OCI-LY1 (cell line): ENCODE results near the gene HCRTR1.

Experiments
- H2AFZ ChIP-seq: fragments of 200-600 bp; sonication (generic), shearing (Covaris generic); 2 replicates; pipeline ENCODE4 v1.6.0; 2014; ENCODE audit warnings: antibody characterized with exemption, mild to moderate bottlenecking, low read length
- H3F3A ChIP-seq: fragments of 200-600 bp; sonication (generic), shearing (Covaris generic); 2 replicates; pipeline ENCODE4 v1.6.0; 2014; ENCODE audit warnings: mild to moderate bottlenecking, antibody characterized with exemption, low read length, moderate library complexity; ENCODE audit not compliant: insufficient read depth
- H3K27ac ChIP-seq: fragments of 200-600 bp; sonication (generic); 2 replicates; pipeline ENCODE4 v1.5.1; 2014; ENCODE audit warnings: low read length, mixed run types, mild to moderate bottlenecking, low read depth; ENCODE audit not compliant: poor library complexity, severe bottlenecking
- H3K27me3 ChIP-seq: fragments of 200-600 bp; sonication (generic); 2 replicates; pipeline ENCODE4 v1.6.0; 2014; ENCODE audit warnings: antibody characterized with exemption, mild to moderate bottlenecking, low read length, moderate library complexity; ENCODE audit not compliant: insufficient read depth
- H3K36me3 ChIP-seq: fragments of 200-600 bp; sonication (generic); 2 replicates; pipeline ENCODE4 v1.6.1; 2014; ENCODE audit warnings: mild to moderate bottlenecking, antibody characterized with exemption, low read length, moderate library complexity, mixed read lengths; ENCODE audit not compliant: insufficient read depth
- H3K4me1 ChIP-seq: fragments of 200-600 bp; sonication (generic); 2 replicates; pipeline ENCODE4 v1.5.1; 2014; ENCODE audit warnings: mild to moderate bottlenecking, low read length, moderate library complexity; ENCODE audit not compliant: insufficient read depth, severe bottlenecking
- H3K4me2 ChIP-seq: fragments of 200-600 bp; sonication (generic), shearing (Covaris generic); 2 replicates; pipeline ENCODE4 v1.6.1; 2014; ENCODE audit warnings: low read length
- H3K4me3 ChIP-seq: fragments of 200-600 bp; sonication (generic); 2 replicates; pipeline ENCODE4 v1.5.1; 2014; ENCODE audit warnings: low read length, low read depth, mild to moderate bottlenecking, mixed read lengths; ENCODE audit not compliant: poor library complexity, severe bottlenecking
- H3K79me2 ChIP-seq: fragments of 200-600 bp; shearing (Covaris generic); 2 replicates; pipeline ENCODE4 v1.6.1; 2016; ENCODE audit warnings: mixed run types, low read length, mixed read lengths; ENCODE audit not compliant: insufficient read depth
- H3K9ac ChIP-seq: fragments of 200-600 bp; sonication (generic), shearing (Covaris generic); 2 replicates; pipeline ENCODE4 v1.6.1; 2014; ENCODE audit warnings: mild to moderate bottlenecking, low read length, mixed read lengths
- H3K9me2 ChIP-seq: fragments of 200-600 bp; sonication (generic), shearing (Covaris generic); 2 replicates; pipeline ENCODE4 v1.6.1; 2014; ENCODE audit warnings: low read depth, mild to moderate bottlenecking, low read length, mixed read lengths
- H3K9me3 ChIP-seq: fragments of 200-600 bp; shearing (Covaris generic); 2 replicates; pipeline ENCODE4 v1.6.1; 2014; ENCODE audit warnings: low read length, mixed read lengths
- H4K20me1 ChIP-seq: fragments of 200-600 bp; sonication (generic), shearing (Covaris generic); 2 replicates; pipeline ENCODE4 v1.6.0; 2016; ENCODE audit warnings: mild to moderate bottlenecking, low read length; ENCODE audit not compliant: insufficient read depth
- EZH2 ChIP-seq: fragments of 200-600 bp; sonication (generic), shearing (Covaris generic); IDR thresholded peaks from 2 replicates; pipeline ENCODE4 v1.8.0; 2017; ENCODE audit warnings: borderline replicate concordance, mixed run types, mild to moderate bottlenecking, antibody characterized with exemption, low read length, moderate library complexity, mixed read lengths
- TF ChIP-seq, protein P1 (sequence below): fragments of 200-600 bp; sonication (generic), shearing (Covaris generic); IDR thresholded peaks from 2 replicates; pipeline ENCODE4 v1.5.1; 2017; ENCODE audit warnings: mild to moderate bottlenecking, antibody characterized with exemption, low read length, moderate library complexity, mixed read lengths

HCRTR1 gene

DNA sequence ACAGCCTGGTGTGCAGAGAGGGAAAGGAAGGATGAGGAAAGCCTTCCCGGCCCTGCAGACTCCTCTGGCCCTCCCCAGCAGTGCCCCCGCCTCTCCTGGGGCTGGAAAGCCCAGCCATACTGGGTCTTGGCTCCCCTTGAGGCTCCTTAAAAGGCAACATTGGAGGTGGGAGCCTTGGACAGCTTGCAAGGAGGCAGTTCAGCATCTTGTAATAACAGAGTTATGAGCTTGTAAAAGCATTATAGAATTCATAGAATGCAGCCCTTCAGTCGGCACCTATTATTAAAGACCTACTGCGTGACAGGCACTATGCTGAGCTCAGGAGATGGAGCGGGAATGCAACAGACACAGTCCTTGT lies 37.0 kb upstream of the HCRTR1 start:
- H3K9me2 ChIP-seq = no peaks in the 10 kb centered on the region
- H3K79me2 ChIP-seq = no peaks in the 10 kb centered on the region
- H4K20me1 ChIP-seq = no peaks in the 10 kb centered on the region
- no peak overlapping the region for H3K27ac ChIP-seq
- H3K27me3 ChIP-seq = no peaks in the 10 kb centered on the region
- no peak overlapping the region for H3K4me2 ChIP-seq
- no peak overlapping the region for H3K9ac ChIP-seq
- no peak overlapping the region for H2AFZ ChIP-seq
- H3K4me1 ChIP-seq = no peaks in the 10 kb centered on the region
- TF ChIP-seq, protein P1, sequence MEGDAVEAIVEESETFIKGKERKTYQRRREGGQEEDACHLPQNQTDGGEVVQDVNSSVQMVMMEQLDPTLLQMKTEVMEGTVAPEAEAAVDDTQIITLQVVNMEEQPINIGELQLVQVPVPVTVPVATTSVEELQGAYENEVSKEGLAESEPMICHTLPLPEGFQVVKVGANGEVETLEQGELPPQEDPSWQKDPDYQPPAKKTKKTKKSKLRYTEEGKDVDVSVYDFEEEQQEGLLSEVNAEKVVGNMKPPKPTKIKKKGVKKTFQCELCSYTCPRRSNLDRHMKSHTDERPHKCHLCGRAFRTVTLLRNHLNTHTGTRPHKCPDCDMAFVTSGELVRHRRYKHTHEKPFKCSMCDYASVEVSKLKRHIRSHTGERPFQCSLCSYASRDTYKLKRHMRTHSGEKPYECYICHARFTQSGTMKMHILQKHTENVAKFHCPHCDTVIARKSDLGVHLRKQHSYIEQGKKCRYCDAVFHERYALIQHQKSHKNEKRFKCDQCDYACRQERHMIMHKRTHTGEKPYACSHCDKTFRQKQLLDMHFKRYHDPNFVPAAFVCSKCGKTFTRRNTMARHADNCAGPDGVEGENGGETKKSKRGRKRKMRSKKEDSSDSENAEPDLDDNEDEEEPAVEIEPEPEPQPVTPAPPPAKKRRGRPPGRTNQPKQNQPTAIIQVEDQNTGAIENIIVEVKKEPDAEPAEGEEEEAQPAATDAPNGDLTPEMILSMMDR = no peak
- TF ChIP-seq EZH2 = no peak
- no peaks in the 10 kb centered on the region for H3K9me3 ChIP-seq
- no peak overlapping the region for H3K4me3 ChIP-seq
- no peaks in the 10 kb centered on the region for H3F3A ChIP-seq
- H3K36me3 ChIP-seq = no peaks in the 10 kb centered on the region

DNA sequence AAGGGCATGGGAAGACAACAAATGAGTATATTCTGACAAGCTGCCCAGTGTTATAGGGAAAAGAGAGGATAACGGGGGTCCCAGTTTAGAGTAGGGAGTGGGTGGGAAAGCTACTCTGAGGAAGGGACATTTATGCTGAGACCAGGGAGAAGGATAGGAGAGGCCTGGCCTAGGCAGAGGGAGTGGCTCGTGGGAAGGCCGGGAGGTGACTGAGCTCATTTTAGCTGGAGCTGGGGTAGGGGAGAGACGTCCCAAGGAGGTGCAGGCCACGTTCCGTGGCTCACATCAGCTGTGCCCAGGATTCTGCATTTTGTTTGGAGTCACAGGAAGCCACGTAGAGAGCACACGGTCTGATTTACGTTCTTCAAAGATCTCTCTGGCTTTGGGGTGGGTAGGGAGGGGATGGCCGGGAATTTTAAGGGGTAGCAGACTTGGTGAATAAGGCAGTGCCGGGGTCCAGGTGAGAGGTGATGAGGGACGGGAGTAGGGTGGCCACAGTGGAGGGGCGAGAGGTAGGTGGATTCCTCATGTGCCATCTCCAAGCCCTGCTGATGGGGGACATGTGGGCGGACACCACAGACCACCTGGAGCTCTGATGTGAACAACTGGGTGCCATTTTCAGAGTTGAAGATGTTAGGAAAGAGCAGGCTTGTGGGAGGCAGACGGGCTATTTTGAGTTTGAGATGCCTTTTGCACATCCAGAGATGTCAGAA lies 36.4 kb upstream of the HCRTR1 start:
- H3K9me3 ChIP-seq = no peaks in the 10 kb centered on the region
- H3K27me3 ChIP-seq = no peaks in the 10 kb centered on the region
- H3F3A ChIP-seq = no peaks in the 10 kb centered on the region
- H3K36me3 ChIP-seq = no peaks in the 10 kb centered on the region
- TF ChIP-seq, protein P1 = no peak
- TF ChIP-seq EZH2 = no peak
- H3K9me2 ChIP-seq = no peaks in the 10 kb centered on the region
- no peak overlapping the region for H3K4me2 ChIP-seq
- H2AFZ ChIP-seq = no peak overlapping the region
- no peak overlapping the region for H3K27ac ChIP-seq
- H3K4me3 ChIP-seq = no peak overlapping the region
- no peaks in the 10 kb centered on the region for H4K20me1 ChIP-seq
- no peaks in the 10 kb centered on the region for H3K79me2 ChIP-seq
- H3K4me1 ChIP-seq = no peaks in the 10 kb centered on the region
- no peak overlapping the region for H3K9ac ChIP-seq

DNA sequence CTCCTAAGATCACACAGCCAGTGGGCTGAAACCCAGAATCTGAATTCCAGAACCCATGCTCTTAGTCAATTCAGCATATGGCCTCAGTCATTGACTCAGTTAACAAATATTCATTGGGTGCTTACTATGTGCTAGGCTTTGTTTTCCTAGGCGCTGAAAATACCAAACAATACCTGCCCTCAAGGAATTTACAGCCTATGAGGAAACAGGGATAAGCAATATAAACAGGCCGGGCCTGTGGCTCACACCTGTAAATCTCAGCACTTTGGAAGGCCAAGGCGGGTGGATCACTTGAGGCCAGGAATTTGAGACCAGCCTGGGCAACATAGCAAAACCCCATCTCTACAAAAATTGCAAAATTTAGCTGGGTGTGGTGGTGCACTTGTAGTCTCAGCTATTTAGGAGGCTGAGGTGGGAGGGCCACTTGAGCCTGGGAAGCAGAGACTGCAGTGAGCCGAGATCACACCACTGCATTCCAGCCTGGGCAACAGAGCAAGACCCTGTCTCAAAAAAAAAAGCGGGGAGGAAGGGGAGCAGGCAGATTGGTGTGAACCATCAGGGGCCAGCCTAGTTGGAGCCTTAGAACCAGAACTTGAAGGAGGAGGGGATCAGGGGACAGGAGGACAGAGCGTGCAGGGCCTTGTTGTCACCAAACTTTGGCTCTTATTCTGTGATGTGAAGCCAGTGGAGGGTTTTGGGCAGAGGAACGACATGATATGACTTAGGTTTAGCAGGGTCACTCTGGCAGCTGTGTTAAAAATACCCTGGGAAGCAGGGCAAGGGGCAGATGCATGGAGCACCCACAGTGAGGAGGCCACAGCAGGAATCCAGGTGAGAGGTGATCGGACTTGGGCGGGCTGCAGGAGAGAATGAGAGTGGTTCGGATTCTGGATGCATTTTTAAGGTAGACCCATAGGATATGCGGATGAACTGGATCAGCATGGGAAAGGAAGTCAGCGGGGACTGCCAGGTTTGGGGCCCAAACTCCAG lies 35.4 kb upstream of the HCRTR1 start:
- no peak overlapping the region for H3K9ac ChIP-seq
- no peaks in the 10 kb centered on the region for H3K36me3 ChIP-seq
- H3K27ac ChIP-seq = no peak overlapping the region
- H3K27me3 ChIP-seq = no peaks in the 10 kb centered on the region
- H3K79me2 ChIP-seq = no peaks in the 10 kb centered on the region
- H3K9me2 ChIP-seq = no peaks in the 10 kb centered on the region
- H2AFZ ChIP-seq = no peak overlapping the region
- no peaks in the 10 kb centered on the region for H3K4me1 ChIP-seq
- H3K4me3 ChIP-seq = no peak overlapping the region
- no peak overlapping the region for H3K4me2 ChIP-seq
- no peaks in the 10 kb centered on the region for H3F3A ChIP-seq
- no peaks in the 10 kb centered on the region for H3K9me3 ChIP-seq
- H4K20me1 ChIP-seq = no peaks in the 10 kb centered on the region
- no peak for TF ChIP-seq EZH2
- TF ChIP-seq, protein P1 = no peak
